Hepatocyte (in vitro differentiated cells): ENCODE measurements around the gene FBF1.

Source experiments
- CTCF ChIP-seq: fragments of 200-600 bp; sonication (generic); IDR thresholded peaks from 2 replicates; pipeline ENCODE4 v1.5.1; 2016; ENCODE audit warnings: antibody characterized with exemption, mild to moderate bottlenecking; ENCODE audit not compliant: poor library complexity
- EZH2 ChIP-seq: fragments of 200-600 bp; sonication (generic); IDR thresholded peaks from 2 replicates; pipeline ENCODE4 v1.6.1; 2016; ENCODE audit warnings: antibody characterized with exemption, mild to moderate bottlenecking, borderline replicate concordance

GRCh38 chr17:75970011-75970523, 29.2 kb upstream of the FBF1 start:
- TF ChIP-seq CTCF = no peak
- no peak for TF ChIP-seq EZH2
